Occipital lobe (tissue), 2 donors: ENCODE results near the gene GPC3. TPM values are rescaled to one million over a fixed set of nuclear protein-coding genes. Genes with fewer than 3 reads are reported as not detected.

ENCODE experiments used
- DNase-seq: peaks from one replicate; lab custom pipeline; 2025; lab: John Stamatoyannopoulos, UW
- total RNA-seq: library from RNA; depleted of rRNA; stranded (reverse); fragments of >200 nt; gene quantifications from one replicate; pipeline ENCODE4 v1.2.3, GENCODE V29; 2014

Gene GPC3
- total RNA-seq, 1 donor from 2014 or later: 5.3 TPM

DNA sequence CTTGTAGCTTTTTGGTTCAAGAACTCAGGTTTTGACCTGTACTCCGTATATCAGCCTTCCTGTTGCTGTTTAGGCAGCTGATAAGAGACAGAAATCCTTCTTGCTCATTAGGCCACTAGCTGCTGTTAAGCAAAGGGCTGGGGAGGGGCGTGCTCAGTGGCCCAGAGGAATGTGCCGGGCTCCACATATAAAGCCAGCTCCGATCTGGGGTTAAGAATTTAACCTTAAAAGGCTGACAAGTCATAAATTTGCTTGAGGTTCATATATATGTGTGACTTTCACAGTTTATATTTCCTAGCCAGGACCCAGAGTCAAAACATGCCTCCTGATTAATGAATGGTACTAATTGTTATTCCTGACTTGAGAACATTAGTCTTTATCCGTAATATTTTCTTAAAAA is 15.3 kb downstream of the GPC3 start:
- no peak for DNase-seq

DNA sequence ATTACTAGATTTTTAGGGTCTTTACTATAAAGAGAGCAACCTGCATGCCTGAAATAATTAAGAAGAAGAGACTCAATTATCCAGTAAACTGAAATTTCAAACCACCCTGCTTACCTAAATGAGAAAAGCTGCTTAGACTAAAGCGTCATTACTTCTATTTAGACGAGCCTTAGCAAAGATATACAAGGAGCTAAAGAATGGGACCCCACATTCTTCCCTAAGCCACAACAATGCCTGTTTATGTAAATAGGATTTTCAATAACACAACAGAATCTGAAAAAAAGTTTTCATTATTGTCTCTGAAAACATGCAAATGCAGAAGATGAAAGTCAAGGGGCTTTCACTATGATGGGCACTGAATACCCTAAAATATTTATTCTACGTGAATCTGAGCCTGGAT is 16.2 kb downstream of the GPC3 start:
- DNase-seq: no peak

DNA sequence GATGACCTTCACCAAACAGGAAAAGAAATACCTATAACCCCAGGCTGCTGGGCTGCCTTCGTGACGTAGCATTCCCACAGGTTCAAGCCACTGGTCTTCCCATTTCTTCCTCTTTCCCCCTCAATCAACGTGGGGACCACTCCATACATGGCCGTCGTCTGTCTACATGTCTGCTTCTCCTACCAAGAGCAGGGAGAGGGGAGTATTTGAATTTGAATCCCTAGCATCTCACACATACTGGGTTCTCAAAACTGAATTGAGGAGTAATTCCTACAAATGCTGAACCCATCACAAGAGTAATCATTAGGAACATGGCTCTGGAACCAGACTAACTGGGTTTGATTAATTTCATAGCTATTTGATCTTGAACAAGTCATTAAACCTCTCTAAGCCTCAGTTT is 17.3 kb downstream of the GPC3 start:
- DNase-seq: no peak

DNA sequence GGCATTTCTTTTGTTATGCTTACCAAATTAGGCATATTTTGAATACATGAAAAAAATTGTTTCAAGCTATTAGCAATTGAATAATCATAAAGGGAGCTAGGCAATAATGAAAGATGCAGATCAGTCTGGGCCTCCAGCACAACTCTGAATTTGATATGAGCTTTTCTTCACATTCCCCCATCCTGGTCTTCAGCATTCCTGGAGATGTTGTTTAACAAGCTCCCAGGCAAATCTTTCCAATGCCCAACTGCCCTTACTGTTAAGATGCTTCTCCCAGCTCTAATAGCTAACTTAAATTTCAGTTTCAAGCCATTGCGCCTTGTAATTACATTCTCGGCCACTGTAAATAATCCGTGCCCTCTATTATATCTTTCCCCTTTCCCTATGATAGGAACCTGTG is 19.2 kb downstream of the GPC3 start:
- no peak for DNase-seq

DNA sequence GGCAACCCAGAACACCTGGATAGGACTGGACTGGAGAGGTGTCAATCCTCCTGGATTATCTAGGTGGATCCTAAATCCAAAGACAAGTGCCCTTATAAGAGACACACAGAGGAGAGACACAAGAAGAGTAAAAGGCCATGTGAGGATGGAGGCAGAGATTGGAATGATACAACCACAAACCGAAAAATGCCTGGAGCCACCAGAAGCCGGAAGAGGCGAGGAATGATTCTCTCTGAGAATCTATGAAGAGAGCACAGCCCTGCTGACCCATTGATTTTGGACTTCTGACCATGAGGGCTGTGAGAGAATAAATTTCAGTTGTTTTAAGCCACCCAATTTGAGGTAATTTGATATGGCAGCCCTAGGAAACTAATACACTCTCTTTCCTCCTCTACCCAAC is 20.1 kb downstream of the GPC3 start:
- DNase-seq: no peak

DNA sequence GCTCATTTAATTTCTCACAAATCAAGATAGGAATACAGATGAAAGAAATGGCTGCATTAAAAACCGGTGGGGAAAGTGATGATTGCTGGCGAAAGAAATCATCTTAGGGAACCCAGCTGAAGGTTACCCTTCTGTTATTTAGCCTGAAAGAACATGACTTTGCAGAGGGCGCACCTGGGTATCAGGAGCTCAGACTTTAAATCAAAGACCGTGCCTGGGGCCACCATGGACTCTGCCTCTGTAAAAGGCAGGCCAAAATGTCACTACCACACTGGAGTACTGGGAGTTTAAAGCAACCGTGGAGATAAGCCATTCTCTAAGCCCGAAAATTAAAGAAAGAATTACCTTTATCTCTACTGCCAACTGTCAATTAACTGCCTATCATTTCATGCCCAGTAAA is 24.3 kb downstream of the GPC3 start:
- DNase-seq: no peak

DNA sequence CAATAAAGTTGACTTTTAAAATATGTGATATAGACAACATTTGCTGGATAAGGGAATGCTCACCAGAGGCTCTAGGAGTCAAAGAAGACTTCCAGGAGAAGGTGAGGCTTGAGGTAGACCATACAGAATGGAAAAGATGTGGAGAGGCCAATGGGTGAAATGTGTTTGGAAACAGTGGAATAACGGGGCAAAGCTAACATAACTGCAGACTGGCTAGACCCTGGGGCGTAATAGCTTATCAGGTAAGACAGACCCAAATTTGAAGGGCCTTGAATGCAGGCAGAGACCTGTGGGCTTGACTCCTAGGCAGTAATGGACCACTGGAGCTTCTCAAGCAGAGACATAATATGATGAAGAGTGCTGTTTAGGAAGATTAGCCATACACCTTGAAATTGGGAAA is 25.4 kb downstream of the GPC3 start:
- DNase-seq: no peak

DNA sequence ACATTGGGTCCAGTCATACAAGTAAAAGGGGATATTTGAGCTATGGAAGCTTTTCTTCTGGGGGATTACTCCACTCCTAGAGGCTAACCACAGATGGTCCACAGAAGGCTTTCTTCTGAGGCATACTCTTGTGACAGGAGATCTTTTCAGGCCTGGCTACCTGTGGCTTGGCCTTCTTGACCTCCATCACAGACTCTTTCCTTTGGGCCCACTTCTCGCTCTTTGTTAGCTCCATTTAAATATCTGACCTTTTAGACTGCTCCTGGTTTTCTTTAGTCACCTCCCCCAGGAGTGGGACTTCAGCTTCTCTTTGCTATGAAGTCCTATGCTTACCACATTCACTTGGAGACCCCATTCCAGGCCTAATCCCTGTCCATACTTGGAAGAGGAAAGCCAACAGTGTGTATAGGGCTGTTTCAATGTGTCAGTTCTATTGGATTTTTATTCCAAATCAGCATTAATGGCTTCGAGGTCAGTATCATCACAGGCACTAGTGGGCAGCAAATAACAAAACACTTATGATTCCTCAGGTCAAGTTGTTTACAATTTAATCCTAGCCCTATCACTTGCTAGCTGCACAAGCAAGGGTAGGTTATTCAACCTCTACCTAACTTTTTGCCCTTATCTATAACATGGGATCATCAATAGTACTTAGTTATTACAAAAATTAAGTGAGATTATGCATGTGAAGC is 26.3 kb downstream of the GPC3 start:
- no peak for DNase-seq

DNA sequence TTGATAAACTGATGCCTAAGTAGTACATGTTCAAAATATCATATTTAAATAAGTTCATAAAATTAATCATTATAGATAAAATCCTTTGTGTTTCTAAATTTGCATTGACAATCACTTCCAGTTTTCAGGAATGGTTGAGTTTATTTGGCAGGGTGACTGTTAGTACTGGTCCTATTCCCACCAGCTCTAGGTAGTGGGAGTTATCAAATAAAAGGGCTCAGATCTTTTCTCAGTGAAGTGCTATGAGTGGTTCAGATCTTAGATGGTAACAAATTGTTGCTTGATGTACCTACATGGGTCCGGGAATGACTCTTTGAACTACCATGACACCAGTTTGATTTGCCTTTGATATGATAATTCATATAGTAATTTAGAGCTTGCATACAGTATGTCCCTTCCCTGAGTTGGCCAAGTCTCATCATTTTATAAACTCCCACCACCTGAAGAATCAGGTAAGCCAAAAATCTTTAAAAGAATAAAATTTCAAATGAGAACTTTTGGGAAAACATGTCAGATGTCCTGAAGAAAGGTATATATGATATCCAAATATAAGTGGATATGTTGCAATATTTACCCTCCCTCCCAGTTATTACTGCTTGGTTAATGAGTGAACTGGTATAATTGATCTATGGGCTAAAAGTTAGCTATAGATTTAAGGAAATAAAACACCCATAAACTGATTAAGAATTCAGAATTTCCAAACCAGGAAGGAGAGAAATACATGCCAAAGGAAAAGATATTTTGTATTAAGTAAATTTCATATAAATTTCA is 28.6 kb downstream of the GPC3 start:
- DNase-seq: no peak

DNA sequence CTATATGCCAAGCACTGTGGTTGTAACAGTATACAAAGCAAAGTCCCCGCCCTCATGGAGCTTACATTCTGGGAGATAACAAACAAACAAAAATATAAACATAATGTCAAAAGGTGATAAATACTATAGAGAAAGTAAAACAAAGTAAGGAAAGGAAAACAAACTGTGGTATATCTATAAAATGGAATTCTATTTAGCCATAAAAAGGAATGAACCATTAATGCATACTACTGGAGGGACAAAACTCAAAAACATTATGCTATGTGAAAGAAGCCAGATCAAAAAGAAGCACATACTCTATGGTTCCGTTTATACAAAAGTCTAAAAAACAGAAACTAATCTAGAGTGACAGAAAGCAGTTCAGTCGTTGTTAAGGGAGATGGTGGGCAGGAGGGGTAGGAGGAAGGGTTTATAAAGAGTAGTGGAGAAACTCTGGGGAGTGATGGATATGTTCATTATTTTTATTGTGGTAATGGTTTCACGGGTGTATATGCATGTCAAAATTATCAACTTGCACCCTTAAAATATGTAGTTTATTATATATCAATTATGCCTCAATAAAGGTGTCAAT is 31.5 kb downstream of the GPC3 start:
- DNase-seq: no peak

DNA sequence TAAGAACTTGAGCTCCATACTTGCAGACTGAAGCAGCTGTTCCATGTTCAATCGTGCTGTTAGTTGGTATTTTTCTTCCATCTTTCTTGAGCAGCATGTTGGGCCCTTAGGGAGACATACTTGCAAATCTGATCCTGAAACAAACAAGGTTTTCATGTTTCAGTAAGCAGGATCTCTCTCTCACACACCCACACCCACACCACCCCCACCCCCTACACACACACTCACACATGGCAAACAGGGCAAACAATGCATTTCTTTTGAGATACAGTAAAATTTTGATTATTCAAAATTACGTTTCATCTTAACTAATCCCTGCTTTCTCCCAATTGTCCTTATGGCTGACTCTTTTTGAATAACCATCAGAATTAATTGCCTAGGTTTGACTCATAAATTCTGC is 32.3 kb downstream of the GPC3 start:
- DNase-seq: no peak

DNA sequence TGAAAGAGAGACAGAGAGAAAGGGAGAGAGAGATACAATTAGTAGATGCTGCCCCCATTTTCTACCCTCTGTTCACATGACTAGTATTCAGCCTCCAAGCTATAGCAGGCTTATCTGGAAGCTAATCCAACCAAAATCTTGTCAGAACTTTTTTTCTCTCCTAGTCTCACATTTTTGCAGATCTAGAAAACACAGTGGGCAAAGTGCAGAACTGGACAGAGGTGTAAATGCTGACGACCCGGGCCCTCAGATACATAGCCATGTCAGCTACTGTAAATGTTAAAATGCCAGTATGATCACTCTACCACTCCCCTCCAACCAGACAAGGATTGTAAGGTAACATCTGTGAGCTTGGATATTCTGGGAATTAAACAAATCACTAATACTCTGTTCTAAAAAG is 34.3 kb downstream of the GPC3 start:
- DNase-seq: no peak

DNA sequence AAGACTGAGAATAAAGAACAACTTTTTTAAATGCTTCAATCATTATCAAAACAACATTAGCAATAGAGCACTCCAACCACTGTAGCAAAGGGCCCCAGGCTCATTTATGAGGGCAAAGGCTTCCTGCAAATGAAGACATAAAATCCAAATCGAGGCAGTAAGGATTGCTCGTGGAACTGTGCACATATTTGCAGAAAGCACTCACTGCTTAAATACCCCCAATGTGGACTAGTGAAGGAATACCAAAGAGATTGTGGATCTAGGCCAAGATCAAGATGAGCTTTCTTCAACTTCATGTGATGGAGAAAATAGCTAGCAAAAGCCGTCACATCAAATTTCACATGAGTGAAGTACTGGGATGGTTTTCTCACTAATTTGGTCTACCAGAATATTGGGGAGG is 35.2 kb downstream of the GPC3 start:
- DNase-seq: no peak

DNA sequence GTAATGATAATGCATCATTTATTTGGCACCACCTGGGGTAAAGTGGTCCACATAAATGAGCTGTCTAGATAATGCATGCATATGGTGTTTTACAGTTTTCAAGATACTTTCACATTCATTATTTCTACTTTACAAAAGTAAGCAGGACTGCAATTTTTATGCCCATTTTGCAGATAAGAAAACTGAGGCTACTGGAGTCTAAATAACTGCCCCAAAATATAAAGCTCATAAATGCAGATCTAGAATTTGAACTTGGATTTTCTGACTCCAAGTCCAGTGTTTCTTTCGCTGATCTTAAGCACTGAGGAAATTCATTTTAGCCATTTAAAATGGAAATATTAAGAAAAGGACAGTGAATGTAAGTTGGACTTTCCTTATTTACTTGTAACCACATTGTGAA is 36.5 kb downstream of the GPC3 start:
- no peak for DNase-seq

DNA sequence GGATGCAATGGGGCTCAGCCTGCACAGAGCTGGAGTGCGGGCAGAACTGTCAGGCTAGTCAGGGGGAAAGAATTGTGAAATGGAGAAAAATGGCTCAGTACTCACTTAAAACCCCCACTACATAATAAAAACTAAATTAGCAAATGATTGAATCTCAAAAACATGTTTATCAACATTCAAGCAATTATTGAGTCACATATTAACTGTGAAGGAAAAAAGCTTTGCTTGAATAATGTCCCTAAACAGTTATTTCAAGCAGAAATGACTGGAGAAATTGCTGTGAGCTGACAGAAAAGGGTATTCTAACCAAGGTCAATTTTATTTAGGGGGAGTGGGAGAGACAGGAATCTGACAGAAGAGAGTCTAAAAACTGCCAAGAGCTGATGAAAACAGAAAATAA is 37.4 kb downstream of the GPC3 start:
- DNase-seq: no peak

DNA sequence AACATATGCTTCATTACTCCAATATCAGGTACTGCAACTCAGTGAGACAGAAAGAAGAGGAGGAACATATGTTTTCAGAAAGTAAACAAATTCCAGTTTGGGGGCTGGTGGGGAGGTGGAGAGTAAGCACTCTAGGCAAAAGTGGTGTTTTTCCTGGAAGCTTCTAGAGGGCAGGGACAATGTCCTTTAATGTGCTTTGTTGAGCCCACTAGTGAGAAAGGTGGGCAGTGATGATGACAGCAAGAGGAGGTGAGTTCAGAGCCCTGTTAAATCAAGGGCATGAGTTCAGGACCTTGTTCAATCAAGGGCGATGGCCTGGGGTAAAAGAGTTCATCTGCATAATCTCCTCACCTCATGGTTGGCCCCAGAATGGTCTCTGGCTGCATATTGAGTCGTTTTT is 38.4 kb downstream of the GPC3 start:
- DNase-seq: no peak

DNA sequence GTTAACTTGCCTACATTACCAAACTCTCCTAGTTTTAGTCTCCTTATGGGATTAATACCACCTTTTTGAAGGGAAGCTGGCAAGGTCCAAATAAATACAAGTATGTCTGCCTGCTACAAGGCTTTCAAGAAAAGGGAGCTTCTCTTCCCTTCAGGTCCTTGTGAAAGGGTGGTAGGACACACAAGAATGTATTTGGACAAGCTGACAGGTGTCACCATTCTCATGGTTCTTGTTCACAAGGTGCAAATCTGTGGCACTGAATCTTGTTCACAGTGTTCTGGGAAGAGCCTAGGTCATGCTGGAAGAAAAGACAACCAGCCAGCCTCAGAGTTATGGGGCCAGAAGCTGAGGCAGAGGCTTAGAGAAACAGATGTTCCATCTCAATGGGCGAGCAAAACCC is 41.9 kb downstream of the GPC3 start:
- no peak for DNase-seq

DNA sequence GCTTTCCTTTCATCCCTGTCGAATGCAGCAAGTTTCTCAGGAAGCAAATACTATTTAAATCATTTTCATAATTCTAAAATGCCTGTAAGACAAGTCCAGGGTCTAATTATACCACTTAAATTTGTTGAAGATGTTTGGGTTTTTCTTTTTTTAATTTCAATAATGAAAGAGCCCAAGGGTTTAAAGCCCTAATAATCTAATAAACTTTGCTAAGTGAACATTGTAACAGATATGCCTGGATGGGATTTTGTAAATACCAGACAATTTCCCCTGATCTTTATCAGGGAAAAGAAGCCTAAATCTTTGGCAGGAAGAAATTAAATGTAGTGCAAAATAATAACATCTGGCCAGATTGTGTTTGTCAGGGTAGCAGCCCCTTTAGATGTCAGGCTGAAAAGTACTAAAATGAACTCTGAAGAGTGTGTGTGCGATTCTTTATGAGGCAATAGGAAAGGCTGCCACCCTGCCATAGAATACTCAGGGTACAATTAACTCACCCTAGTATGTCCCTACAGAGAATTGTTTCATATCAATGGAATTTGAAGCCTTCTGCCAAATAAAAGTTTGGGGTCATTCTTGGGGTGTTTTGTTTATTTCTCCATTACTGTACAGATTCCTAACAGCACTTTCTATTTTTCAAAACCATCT is 45.6 kb downstream of the GPC3 start:
- no peak for DNase-seq

DNA sequence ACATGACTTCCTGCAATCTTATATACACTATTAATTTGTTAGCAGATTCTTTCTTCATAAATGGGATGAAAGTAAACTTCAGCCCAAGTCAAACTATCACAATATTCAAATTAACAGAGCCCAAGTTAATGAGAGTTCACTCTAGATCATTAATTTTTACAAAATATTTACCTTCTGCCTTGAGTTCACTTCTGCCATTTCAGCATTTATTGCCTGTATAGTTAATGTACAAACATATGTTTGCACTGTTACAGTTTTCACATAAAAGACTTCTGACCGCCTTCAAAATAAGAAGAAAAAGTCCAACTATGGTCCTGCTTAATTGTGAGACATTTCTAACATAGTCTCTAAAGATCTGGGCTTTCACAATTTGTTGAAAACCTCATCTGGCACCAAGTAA is 46.9 kb downstream of the GPC3 start:
- no peak for DNase-seq

DNA sequence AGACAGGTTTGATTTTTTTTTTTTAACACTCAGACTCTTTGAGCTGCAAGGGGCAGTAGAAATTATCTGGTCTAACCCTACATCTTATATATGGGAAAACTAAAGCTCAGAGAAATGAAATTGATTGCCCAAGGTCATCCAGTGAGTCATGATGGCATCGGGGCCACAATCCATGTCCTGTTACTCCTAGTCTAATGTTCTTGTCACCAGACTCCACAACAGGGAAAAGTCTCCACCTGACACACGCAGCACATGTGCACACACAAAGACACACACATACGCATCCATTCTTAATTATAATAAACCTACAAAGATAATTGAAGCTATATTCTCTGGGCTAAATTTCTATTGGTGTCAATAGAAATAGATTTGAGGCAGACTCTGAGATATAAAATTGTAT is 48.4 kb downstream of the GPC3 start:
- no peak for DNase-seq

DNA sequence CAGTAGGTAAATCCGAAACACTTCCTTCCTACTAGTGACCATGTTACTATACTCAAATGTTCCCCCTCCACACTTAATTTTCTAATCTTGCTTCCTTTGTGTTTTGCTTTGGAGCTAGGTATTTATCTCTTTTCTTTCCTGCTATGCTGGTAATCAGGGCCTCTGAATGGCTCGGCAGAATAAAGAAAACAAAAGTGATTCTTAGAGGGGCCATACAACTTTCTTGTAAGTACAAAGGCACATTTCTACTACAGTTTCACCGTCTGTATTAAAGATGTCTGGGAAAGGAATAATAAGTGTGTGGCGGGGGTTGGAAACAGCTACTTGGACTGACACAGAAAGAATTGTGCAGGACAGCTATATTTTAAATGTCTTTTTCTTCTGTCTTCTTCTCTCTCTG is 50.3 kb downstream of the GPC3 start:
- no peak for DNase-seq

DNA sequence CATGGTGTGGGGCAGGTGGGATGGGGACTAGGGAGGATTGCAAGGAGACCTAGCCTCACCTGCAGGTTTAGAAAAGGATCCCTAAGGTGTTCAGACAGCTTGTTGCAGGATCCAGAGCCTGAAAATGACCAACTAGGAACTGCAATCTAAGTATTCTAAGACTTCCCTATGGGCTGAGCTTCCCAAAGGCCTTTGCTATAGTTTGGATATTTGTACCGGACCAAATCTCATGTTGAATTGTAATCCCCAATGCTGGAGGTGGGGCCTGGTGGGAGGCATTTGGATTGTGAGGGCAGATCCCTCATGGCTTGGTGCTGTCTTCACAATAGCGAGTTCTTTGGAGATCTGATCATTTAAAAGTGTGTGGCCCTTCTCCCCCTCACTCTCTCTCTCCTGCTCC is 52.1 kb downstream of the GPC3 start:
- DNase-seq: no peak
